ENCODE data around the gene SCN4A.
"Not testable (repeated sequence)": the region's sequence is repeated elsewhere in the genome, so short reads cannot be mapped to it uniquely, and the experiment has no call there.

The SCN4A gene

DNA sequence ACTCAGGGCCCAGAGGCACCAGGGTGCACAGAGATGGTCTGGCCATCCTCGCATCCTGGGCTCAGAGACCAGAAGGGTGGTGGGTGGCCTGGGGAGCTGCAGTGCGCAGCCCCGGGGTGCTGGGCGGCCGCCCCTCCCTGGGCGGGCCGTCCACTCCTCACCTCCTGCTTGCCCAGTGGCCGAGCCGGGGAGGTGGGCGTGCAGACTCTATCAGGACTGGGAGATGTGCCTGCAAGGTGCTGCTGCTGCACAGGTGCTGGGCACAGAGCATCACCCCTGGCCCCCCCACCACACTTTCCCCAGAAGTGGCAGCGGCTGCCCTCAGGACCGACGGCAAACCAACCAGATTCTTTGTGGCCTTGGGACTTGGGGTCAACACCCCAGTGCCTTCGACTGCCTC lies at the start of gene SCN4A:
Gene SCN4A (minus strand): TSS at position 123 of the 400 bp plus-strand sequence. CDS start 77 bp downstream, at position 46.
- DNase-seq = no peak

DNA sequence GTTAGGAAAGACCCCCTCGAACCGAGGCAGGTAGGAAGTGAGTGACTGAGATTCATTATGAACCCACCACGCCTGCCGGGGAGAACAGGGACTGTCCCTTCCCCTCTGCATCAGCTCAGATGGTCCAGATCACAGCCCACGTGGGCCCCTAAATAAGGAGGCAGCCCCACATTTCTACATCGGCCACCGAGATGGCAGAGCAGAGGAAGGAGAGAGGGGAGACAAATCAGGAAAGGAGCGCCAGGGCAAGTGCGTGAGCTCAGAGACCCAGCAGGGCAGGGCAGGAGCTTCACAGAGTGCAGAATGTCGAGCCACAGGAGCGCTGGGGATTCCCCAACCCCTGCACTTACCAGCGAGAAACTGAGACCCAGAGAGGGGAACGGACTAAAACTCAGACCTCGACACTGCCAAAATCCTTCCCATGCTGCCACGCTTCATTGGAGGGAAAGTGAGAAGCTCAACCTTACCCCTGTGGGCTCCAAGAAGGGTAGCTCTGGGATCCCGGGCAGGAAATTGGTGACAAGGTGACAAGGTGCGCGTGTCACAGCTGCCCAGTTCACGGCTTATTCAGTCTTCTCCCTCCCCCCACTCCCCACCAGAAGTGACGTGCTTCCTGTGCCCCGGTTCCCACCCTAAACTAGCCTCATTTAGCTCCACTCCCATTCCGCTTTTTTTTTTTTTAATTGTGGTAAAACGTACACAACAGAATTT lies 47.5 kb upstream of the SCN4A start, which contains the start of gene ICAM2:
Gene ICAM2 (minus strand): TSS at position 578 of the 711 bp plus-strand sequence. CDS start 13,942 bp downstream, outside the sequence.
- DNase-seq = peak; percentile 84

- not testable (repeated sequence) for DNase-seq
These were observed 46.8 kb upstream of the SCN4A start for GRCh38 chr17:64019551-64019961.

DNA sequence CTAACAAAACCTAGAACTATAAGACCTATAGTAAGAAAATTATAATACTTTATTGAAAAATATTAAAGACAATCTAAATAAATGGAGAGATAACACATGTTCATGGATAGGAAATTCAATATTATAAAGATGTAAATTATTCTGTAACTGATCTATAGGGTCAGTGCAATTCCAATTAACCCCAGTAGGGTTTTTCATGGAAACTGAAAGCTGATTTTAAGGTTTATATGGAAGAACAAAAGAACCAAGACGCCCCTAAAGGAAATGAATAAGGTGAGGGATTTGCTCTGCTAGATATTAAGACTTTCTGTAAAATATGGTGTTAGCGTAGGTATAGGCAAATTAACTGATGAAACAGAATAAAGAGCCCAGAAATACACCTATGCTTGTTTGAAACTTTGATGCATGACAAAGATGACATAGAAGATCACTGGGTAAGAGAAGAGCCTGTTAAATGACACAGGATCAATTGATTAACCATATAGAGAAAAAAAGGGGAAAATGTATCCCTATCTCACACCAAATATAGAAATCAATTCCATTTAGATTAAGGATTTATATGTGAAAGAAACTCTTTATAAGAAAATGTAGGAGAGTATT lies 44.8 kb upstream of the SCN4A start:
- DNase-seq = no peak

GRCh38 chr17:64016974-64017373 lies 44.3 kb upstream of the SCN4A start:
- DNase-seq = no peak

DNA sequence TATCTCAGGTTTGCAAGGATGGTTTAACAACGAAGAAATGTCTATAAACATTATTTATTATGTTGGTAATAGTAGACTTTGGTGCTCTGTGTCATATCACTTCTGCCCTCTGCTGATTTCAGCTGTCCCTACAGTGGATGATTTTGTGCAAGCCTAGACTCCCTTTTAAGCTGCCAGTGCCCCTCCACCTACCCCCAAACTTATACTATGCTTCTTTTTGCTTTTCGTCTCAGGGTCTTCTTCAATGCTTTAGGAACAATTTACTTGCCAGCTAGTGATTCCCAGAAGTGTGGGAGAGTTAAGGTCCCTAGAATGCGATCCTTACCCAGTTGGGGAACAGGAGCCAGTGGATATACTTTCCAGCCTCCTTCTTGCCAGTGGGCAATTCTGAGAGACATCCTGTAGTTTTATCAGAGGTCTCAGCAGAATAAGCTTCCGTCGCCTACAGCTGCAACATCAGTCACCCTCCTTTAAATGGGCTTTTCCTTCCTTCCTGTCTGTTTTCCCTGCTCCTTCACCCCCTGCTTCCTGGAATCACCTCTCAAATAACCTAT lies 43.6 kb upstream of the SCN4A start:
- no peak for DNase-seq

GRCh38 chr17:64015447-64015846 lies 42.7 kb upstream of the SCN4A start:
- no peak for DNase-seq

DNA sequence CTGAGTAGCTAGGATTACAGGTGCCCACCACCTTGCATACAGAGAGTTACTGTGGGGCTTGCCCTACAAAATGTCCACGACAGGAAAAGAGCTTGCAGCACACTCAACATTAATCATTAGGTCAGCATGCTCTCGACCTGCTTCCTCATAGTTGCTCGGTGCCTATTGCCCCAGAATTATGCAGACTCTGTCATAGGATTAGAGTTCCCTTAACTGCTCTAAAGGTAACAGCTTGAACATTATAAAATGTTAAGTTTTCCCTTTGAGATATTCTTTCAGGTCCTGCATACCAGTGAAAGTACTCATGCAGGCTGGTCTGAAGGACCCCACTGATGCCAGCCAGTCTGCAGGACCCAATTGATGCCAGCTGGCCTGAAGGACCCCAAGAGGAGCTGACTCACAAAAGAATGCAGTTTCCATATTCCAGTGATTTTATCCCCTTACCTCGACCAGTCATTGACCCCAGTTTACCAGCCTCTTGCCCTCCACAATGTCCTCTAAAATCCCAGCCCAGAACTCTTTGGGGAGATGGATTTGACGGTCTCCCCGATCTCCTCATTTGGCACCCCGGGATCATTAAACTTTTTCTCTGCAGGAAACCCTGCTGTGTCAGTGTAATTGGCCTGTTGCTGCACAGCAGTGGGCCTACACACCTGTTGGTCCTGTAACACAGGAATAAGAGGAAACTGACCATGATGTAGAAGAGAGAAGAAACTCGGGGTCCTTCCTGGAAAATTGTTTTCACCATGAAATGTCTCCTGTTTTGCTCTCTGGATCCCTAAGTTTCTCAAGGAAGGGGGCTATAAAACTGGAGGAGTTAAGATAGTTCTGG lies 37.1 kb upstream of the SCN4A start:
- DNase-seq = no peak

GRCh38 chr17:64008830-64009229 lies 36.1 kb upstream of the SCN4A start:
- no peak for DNase-seq

- no peak for DNase-seq
These were observed 35.6 kb upstream of the SCN4A start for GRCh38 chr17:64008346-64008745.

DNA sequence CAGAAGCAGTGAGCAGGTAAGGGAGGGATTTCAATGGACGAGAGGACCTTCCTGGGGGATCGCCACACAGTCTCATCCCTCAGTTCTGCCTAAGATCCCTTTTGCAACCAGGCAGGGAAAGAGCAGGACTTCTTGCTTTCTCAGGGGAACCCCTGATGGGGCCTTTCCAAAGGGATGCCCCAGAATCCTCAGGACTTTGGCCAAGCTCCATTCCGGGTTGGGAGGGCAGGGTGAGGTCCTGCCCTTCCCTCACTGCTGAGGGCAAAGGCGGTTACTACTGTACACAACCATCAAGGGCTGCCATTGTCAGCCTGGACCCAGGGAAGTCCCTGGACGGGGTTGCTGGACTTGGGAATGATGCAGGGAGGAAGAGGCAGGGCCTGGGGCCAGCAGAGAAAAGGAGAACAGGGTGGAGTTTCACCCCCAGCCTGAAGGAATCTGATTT lies 35.1 kb upstream of the SCN4A start:
- DNase-seq = no peak

- not testable (repeated sequence) for DNase-seq
These were observed 34.5 kb upstream of the SCN4A start for GRCh38 chr17:64007089-64007837.

GRCh38 chr17:64006361-64007088 lies 33.8 kb upstream of the SCN4A start:
- no peak for DNase-seq

DNA sequence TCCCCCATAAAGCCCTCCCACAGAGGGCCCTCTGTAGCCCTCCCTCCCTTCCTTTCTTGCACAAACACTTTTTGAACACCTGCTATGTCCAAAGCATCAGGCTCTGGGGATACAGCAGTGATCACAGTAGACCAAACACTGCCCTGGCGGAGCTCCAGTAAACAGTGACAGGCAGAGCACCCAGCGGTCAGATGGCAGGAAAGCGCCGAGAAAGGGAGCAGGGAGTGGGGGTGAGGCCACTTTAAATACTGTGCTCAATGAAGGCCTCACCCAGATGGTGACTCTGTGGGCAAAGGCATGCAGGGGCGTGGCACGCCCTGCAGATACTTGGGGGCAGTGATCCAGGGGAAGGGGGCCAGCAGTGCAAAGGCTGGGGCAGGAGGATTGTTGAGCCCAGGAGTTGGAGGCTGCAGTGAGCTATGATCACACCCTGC lies 33.0 kb upstream of the SCN4A start:
- DNase-seq = no peak

- peak; percentile 7 for DNase-seq
These were observed 32.4 kb upstream of the SCN4A start for GRCh38 chr17:64004903-64005733.

DNA sequence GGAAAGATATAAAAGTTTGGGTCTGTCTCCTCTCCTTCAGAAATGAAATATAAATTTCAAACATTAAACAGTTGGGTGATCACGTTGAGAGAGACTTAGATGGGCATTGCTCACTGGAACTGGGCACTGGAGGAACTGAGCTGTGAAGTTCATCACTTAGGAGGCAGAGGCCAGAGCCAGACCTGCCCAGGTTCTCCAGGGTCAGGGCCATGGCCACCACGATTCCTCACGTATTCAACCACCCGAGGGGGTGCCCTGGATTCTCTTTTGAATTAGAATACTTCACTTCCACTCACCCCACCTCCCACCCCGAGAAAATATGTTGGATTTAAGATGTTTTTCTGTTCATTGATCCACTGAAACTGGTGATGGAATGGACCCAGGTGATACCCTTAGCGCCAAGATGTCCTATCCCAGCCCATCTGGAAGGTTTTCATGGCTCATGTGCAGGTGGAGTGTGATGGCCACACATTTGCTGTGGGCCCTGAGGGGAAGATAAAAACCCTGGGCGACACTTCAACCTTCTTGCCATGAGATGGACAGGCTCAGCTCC lies 31.6 kb upstream of the SCN4A start:
- no peak for DNase-seq

DNA sequence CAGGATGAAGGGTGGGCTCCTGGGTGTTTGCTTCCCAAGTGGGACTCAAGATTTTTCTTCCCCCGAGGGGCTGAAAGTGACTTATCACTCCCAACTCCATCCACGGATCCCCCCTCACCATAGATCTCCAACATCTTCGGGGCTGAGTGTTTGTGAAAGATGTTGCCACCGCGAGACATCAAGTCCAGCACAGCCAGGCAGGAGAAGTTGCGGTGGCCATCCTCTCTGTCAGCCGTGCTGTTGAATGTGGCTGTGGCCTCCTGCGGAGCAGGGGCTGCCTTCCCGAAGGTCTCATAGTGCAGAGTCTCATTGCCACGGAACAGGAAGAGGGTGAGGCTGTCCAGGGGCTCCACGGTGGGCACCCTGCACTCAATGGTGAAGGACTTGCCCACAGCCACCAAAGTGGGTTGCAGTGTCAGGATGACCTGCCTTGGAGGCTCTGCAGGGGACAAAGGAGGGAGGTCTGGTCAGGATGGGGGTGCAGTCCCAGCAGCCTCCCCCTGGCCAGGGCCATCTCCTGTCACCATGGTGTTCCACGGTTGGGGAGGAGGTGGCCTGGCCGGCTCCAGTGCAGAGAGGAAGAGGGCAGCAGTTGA lies 30.9 kb upstream of the SCN4A start:
- DNase-seq = no peak

DNA sequence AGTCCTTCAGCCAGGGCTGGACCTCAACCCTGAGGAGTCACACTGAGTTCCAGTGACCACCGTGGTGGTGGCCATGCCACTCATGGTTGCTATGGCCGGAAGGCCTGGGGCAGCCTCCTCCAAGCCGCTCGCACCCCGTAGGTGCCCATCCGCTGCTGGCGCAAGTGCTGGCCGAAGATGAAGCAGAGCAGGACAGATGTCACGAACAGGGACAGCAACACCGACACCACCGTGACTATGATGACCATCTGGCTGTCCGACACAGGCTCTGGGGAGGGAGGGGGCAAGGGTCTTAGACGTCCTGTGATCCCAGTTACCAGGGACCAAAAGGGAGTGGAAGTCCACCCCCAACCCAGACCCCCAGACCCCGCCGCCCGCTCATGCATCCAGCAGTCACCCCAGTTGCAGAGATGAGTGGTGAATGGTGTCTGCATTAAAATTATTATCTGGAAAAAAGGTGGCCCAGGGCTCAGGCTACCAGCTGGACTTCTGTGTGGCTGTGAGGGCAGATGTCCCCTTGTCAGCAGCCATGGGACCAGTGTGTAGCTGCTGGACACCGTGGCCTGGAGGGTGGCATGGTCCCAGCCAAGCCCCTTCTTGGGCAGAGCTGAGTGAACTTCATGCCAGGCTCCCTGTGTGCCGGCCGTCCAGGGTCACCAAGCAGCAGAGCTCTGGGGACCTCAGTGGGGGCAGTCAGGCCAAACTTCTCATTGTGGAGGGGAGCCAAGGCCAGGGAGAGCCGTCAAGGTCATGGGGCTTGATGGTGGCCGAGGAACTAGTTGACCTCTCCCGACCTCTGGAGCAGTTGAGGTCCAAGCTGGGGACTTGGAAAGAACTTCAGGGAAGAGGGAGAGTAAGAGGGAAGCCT lies 30.2 kb upstream of the SCN4A start:
- no peak for DNase-seq

Data from activated CD4-positive, alpha-beta T cell treated with anti-CD3 and anti-CD28 coated beads for 1 hour (primary cell).